WI38 (cell line): ENCODE results near the gene AKAP13.
"Not testable (repeated sequence)": the region's sequence is repeated elsewhere in the genome, so short reads cannot be mapped to it uniquely, and the experiment has no call there.

Source experiments
- H3K4me3 ChIP-seq: 2 replicates; pipeline ENCODE4 v1.5.1; 2011; ENCODE audit warnings: low read depth, mild to moderate bottlenecking, control low read depth, low read length
- CTCF ChIP-seq: IDR thresholded peaks from 2 replicates; pipeline ENCODE4 v1.5.1; 2012; ENCODE audit warnings: low read depth, mild to moderate bottlenecking, control low read depth, low read length

AKAP13 gene

GRCh38 chr15:85581495-85581894 is 201.1 kb downstream of the AKAP13 start:
- no peak for TF ChIP-seq CTCF
- no peak overlapping the region for H3K4me3 ChIP-seq

- no peak for TF ChIP-seq CTCF
- H3K4me3 ChIP-seq = no peak overlapping the region
These were observed 202.0 kb downstream of the AKAP13 start for GRCh38 chr15:85582131-85583079.

- H3K4me3 ChIP-seq = no peak overlapping the region
- no peak for TF ChIP-seq CTCF
These were observed 203.0 kb downstream of the AKAP13 start for GRCh38 chr15:85583442-85583841.

- no peak overlapping the region for H3K4me3 ChIP-seq
- TF ChIP-seq CTCF = no peak
These were observed 203.6 kb downstream of the AKAP13 start for GRCh38 chr15:85583923-85584390.

GRCh38 chr15:85584872-85585271 is 204.5 kb downstream of the AKAP13 start:
- no peak for TF ChIP-seq CTCF
- H3K4me3 ChIP-seq = no peak overlapping the region

- not testable (repeated sequence) for H3K4me3 ChIP-seq
These were observed 205.8 kb downstream of the AKAP13 start for GRCh38 chr15:85586196-85586595.

- no peak overlapping the region for H3K4me3 ChIP-seq
These were observed 207.5 kb downstream of the AKAP13 start for GRCh38 chr15:85587707-85588411.

More at GRCh38 chr15:85587707-85588411, 207.5 kb downstream of the AKAP13 start:
- TF ChIP-seq CTCF = no peak
